Keratinocyte (primary cell): ENCODE data around the gene CHRDL2. TPM values are rescaled to one million over a fixed set of nuclear protein-coding genes. Genes with fewer than 3 reads are reported as not detected.

Experiments
- DNase-seq: peaks from one replicate; pipeline ENCODE4 v3.0.0-alpha.2; 2011; ENCODE audit warnings: low read depth, missing footprints, low spot score
- FAIRE-seq: peaks from 2 replicates; lab custom pipeline; 2011; peaks lifted over from hg19 to GRCh38; lab: Jason Lieb, UNC
- H2AFZ ChIP-seq: 2 replicates; pipeline ENCODE4 v1.6.0; 2012; ENCODE audit warnings: low read length, control low read depth, inconsistent platforms; ENCODE audit not compliant: control insufficient read depth
- H3K27ac ChIP-seq: 2 replicates; pipeline ENCODE4 v1.5.1; 2011; ENCODE audit warnings: low read length; ENCODE audit not compliant: control insufficient read depth, insufficient read depth
- H3K27me3 ChIP-seq: 3 replicates; pipeline ENCODE4 v1.6.0; 2011; ENCODE audit warnings: low read length; ENCODE audit not compliant: control insufficient read depth, insufficient read depth; ENCODE audit errors: extremely low read depth
- H3K36me3 ChIP-seq, 2 experiments: 2 replicates in 1 of 2; 3 replicates in 1 of 2; pipeline ENCODE4 v1.5.1; 2011; ENCODE audit warnings: low read length in 2 of 2, mild to moderate bottlenecking in 1 of 2; ENCODE audit not compliant: control insufficient read depth in 2 of 2, insufficient read depth in 2 of 2; ENCODE audit errors: extremely low read depth in 1 of 2
- H3K4me1 ChIP-seq: 3 replicates; pipeline ENCODE4 v1.5.1; 2011; ENCODE audit warnings: low read length; ENCODE audit not compliant: control insufficient read depth, insufficient read depth; ENCODE audit errors: extremely low read depth
- H3K4me2 ChIP-seq: 3 replicates; pipeline ENCODE4 v1.6.0; 2011; ENCODE audit warnings: low read depth, low read length; ENCODE audit not compliant: control insufficient read depth, insufficient read depth; ENCODE audit errors: extremely low read depth
- H3K4me3 ChIP-seq, 3 experiments: fragments of 200-600 bp in 1 of 3; sonication (generic) in 1 of 3; 2 replicates in 2 of 3; 3 replicates in 1 of 3; pipeline ENCODE4 v1.5.1; 2011 to 2016; ENCODE audit warnings: low read length in 3 of 3, mild to moderate bottlenecking in 3 of 3, control low read depth in 2 of 3, inconsistent platforms in 1 of 3, low read depth in 1 of 3, mixed read lengths in 1 of 3, mixed run types in 1 of 3, moderate library complexity in 1 of 3; ENCODE audit not compliant: control insufficient read depth in 2 of 3, insufficient read depth in 2 of 3; ENCODE audit errors: extremely low read depth in 1 of 3
- H3K79me2 ChIP-seq: 2 replicates; pipeline ENCODE4 v1.6.0; 2012; ENCODE audit warnings: low read length; ENCODE audit not compliant: control insufficient read depth, insufficient read depth
- H3K9ac ChIP-seq: 3 replicates; pipeline ENCODE4 v1.6.0; 2011; ENCODE audit warnings: low read length; ENCODE audit not compliant: control insufficient read depth, insufficient read depth; ENCODE audit errors: extremely low read depth
- H3K9me1 ChIP-seq: 3 replicates; pipeline ENCODE4 v1.6.0; 2011; ENCODE audit warnings: low read length; ENCODE audit not compliant: control insufficient read depth, insufficient read depth; ENCODE audit errors: extremely low read depth
- H3K9me3 ChIP-seq: 2 replicates; pipeline ENCODE4 v1.5.1; 2012; ENCODE audit warnings: low read depth, low read length; ENCODE audit not compliant: control insufficient read depth
- H4K20me1 ChIP-seq: 3 replicates; pipeline ENCODE4 v1.6.0; 2011; ENCODE audit warnings: low read length; ENCODE audit not compliant: control insufficient read depth, insufficient read depth; ENCODE audit errors: extremely low read depth
- EZH2 ChIP-seq: IDR thresholded peaks from one replicate; pipeline ENCODE4 v1.6.1; 2012; ENCODE audit warnings: inconsistent platforms, mild to moderate bottlenecking, low read length, moderate library complexity
- dilution Hi-C: fragments of 300-500 bp; cut with MboI; formaldehyde crosslinking; loops from one replicate; pipeline ENCODE4 v1.7.0; 2020; ENCODE audit warnings: low sequenced_read_pairs; ENCODE audit not compliant: extremely low pct_ligation_motif_present
- polyA plus RNA-seq, 5 experiments: library from polyadenylated mRNA; depleted of rRNA in 3 of 5; stranded (reverse) in 3 of 5; stranded (forward) in 1 of 5; unstranded in 1 of 5; fragments of >200 nt; gene quantifications; 1 replicate in 1 of 5; 2 replicates in 3 of 5; 3 replicates in 1 of 5; pipeline versions ENCODE4 v1.2.1 to v1.2.3, GENCODE V29; 2011 to 2012; ENCODE audit warnings: missing spikeins in 2 of 5, low read depth in 1 of 5, low replicate concordance in 1 of 5
- TF ChIP-seq, protein P1 (sequence below), 3 experiments: IDR thresholded peaks in 1 of 3; conservative IDR thresholded peaks in 1 of 3; optimal IDR thresholded peaks in 1 of 3; 2 replicates in 2 of 3; 3 replicates in 1 of 3; pipeline versions ENCODE3 to v1.5.1; 2011; ENCODE audit warnings: low read length in 3 of 3, mild to moderate bottlenecking in 3 of 3, moderate library complexity in 2 of 3, control low read depth in 1 of 3, inconsistent platforms in 1 of 3; ENCODE audit not compliant: insufficient read depth in 2 of 3; ENCODE audit errors: extremely low read depth in 1 of 3

Gene CHRDL2
- polyA plus RNA-seq, 1 donor (not counting 4 experiments of a cell fraction or from before 2014, with no cell fraction given): not detected

DNA sequence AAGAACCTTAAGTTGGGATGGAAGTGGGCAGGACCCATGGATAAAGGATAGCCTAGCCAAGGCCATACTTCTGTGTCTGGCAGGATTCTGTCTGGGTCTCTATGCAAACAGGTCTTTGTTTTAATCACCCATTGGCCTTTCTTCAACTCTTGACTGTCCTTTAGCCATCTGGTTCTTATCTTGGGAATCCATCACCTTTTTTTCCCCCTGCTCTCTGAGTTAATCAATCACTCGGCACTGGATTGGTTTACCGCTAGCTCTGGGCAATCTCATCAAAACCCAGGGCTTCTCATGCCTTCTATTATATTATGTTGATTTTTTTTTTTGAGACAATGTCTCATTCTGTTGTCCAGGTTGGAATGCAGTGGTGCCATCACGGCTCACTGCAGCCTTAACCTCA lies 15.6 kb upstream of the CHRDL2 start:
- dilution Hi-C loops: no loop called here
- FAIRE-seq (no peak), DNase-seq (no peak)
- H3K27ac ChIP-seq: no peak overlapping the region
- no peak overlapping the region for H3K4me3 ChIP-seq
- no peak overlapping the region for H3K9ac ChIP-seq
- H3K9me3 ChIP-seq: no peaks in the 10 kb centered on the region
- H3K4me2 ChIP-seq: no peak overlapping the region
- H4K20me1 ChIP-seq: no peaks in the 10 kb centered on the region
- H2AFZ ChIP-seq: no peak overlapping the region
- no peaks in the 10 kb centered on the region for H3K27me3 ChIP-seq
- TF ChIP-seq, protein P1, sequence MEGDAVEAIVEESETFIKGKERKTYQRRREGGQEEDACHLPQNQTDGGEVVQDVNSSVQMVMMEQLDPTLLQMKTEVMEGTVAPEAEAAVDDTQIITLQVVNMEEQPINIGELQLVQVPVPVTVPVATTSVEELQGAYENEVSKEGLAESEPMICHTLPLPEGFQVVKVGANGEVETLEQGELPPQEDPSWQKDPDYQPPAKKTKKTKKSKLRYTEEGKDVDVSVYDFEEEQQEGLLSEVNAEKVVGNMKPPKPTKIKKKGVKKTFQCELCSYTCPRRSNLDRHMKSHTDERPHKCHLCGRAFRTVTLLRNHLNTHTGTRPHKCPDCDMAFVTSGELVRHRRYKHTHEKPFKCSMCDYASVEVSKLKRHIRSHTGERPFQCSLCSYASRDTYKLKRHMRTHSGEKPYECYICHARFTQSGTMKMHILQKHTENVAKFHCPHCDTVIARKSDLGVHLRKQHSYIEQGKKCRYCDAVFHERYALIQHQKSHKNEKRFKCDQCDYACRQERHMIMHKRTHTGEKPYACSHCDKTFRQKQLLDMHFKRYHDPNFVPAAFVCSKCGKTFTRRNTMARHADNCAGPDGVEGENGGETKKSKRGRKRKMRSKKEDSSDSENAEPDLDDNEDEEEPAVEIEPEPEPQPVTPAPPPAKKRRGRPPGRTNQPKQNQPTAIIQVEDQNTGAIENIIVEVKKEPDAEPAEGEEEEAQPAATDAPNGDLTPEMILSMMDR (optimal IDR thresholded peaks at IDR 0.05 in 1 of 3, IDR thresholded peaks at IDR 0.05 in 1 of 3, conservative IDR thresholded peaks at IDR 0.05 in 1 of 3; ENCODE audit: extremely low read depth in 1 of 3, insufficient read depth in 2 of 3, low read length in 3 of 3): no peak
- TF ChIP-seq EZH2: no peak
- H3K36me3 ChIP-seq: no peaks in the 10 kb centered on the region
- H3K4me1 ChIP-seq: peaks cover 13% of the 10 kb centered on the region
- H3K9me1 ChIP-seq: no peaks in the 10 kb centered on the region
- H3K79me2 ChIP-seq: peaks cover 27% of the 10 kb centered on the region

DNA sequence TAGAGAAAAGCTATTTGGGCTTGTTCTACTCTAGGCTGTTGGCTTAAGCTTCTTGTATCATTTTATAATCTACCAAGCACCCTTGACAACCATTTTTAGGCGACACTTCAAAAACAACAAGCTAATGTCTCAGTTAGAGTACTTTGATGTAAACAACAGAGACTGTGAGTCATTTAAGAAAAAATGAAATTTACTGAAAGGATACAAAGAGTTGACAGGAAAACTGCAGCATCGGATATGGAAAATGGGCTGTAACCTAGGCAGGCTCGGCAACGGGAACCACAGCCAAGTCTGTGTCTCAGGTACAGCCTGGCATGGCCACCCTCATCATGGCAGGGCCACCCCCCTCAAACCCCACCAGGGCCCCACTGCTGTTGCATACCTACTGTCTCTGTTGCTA lies 13.1 kb upstream of the CHRDL2 start:
- no peak for FAIRE-seq
- dilution Hi-C loops: no loop called here

DNA sequence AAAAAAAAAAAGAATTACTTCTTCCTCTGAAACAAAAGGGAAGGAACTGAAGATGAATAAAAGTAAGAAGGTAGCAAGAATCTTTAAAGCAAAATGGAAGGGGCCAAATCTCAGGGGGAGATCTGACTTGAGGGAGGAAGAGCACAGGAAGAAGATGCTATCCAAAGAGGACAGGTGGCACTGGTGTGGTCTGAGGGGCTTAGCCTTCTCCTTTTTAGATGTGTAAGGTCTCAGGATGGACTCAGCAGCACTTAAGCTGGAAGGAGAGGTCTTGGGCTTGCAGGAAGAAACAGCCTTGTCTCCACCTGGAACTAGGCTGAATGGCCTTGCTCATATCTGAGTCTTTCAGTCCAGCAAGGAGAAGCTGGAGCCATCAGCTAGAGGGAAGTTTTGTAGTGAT lies 12.4 kb upstream of the CHRDL2 start:
- Histone ChIP-seq H4K20me1 (no peaks in the 10 kb centered on the region), H3K9ac (no peak overlapping the region), H3K9me3 (no peaks in the 10 kb centered on the region), H3K4me3 (no peak overlapping the region), H3K9me1 (no peaks in the 10 kb centered on the region), H3K36me3 (no peaks in the 10 kb centered on the region), H2AFZ (no peak overlapping the region), H3K4me2 (no peak overlapping the region), H3K79me2 (no peaks in the 10 kb centered on the region), H3K4me1 (peaks cover 6% of the 10 kb centered on the region), H3K27me3 (no peaks in the 10 kb centered on the region), H3K27ac (no peak overlapping the region)
- dilution Hi-C loops: no loop called here
- TF ChIP-seq EZH2: no peak
- TF ChIP-seq, protein P1 (optimal IDR thresholded peaks at IDR 0.05 in 1 of 3, IDR thresholded peaks at IDR 0.05 in 1 of 3, conservative IDR thresholded peaks at IDR 0.05 in 1 of 3; ENCODE audit: extremely low read depth in 1 of 3, insufficient read depth in 2 of 3, low read length in 3 of 3): no peak
- FAIRE-seq: no peak
- no peak for DNase-seq

More for the DNA sequence above, 13.1 kb upstream of the CHRDL2 start:
- no peaks in the 10 kb centered on the region for H3K9me1 ChIP-seq
- no peak overlapping the region for H3K4me2 ChIP-seq
- H3K4me3 ChIP-seq: no peak overlapping the region
- H3K36me3 ChIP-seq: no peaks in the 10 kb centered on the region
- H4K20me1 ChIP-seq: no peaks in the 10 kb centered on the region
- peaks cover 6% of the 10 kb centered on the region for H3K4me1 ChIP-seq
- H3K27me3 ChIP-seq: no peaks in the 10 kb centered on the region
- peaks cover 1% of the 10 kb centered on the region for H3K79me2 ChIP-seq
- no peaks in the 10 kb centered on the region for H3K9me3 ChIP-seq
- H3K27ac ChIP-seq: no peak overlapping the region
- H3K9ac ChIP-seq: no peak overlapping the region
- DNase-seq: no peak
- no peak overlapping the region for H2AFZ ChIP-seq
- TF ChIP-seq EZH2: no peak
